Body of pancreas (tissue), 4 donors: ENCODE measurements around the gene TST.

Experiments used
- CTCF ChIP-seq, 7 experiments: fragments of 450-650 bp in 4 of 7; fragments of 200-600 bp in 3 of 7; sonication (generic) in 3 of 7; IDR thresholded peaks; one replicate each; pipeline ENCODE4 v1.5.1; 2016 to 2019; ENCODE audit warnings: antibody characterized with exemption in 7 of 7
- POLR2A ChIP-seq, 3 donors: fragments of 450-650 bp; IDR thresholded peaks; one replicate each; pipeline ENCODE4 v1.6.1; 2016; ENCODE audit warnings: antibody characterized with exemption in 3 of 3, mild to moderate bottlenecking in 2 of 3

- TF ChIP-seq CTCF (IDR thresholded peaks at IDR 0.05), result peak; percentile 38 to 64 (median 55)
- no peak for TF ChIP-seq POLR2A (IDR thresholded peaks at IDR 0.05)
Measured at GRCh38 chr22:37021710-37022482, 2.6 kb upstream of the TST start.
